Activated CD8-positive, alpha-beta T cell treated with anti-CD3 and anti-CD28 coated beads, Interleukin-2, amount 10 ng/mL, durations not matched to agents 7 days and 5 days (primary cell): Measurements from ENCODE around the gene SPON1. TPM values are rescaled to one million over a fixed set of nuclear protein-coding genes. Genes with fewer than 3 reads are reported as not detected.
"Not testable (repeated sequence)": the region's sequence is repeated elsewhere in the genome, so short reads cannot be mapped to it uniquely, and the experiment has no call there.

Experiments
- ATAC-seq: fragments of 150-1000 bp; cut with Tn5 transposase; one replicate; pipeline ENCODE4 v1.10.0; 2021; ENCODE audit warnings: moderate library complexity
- CTCF ChIA-PET: fragments of 350-600 bp; sonication (Branson Sonifier 250); formaldehyde crosslinking; loops from one replicate; lab custom pipeline; 2021; ENCODE audit warnings: antibody characterized with exemption; lab: Charles Lee
- POLR2A ChIA-PET: fragments of 350-600 bp; sonication (Branson Sonifier 250); formaldehyde crosslinking; loops from one replicate; lab custom pipeline; 2021; ENCODE audit warnings: antibody characterized with exemption; lab: Charles Lee
- DNase-seq: peaks from one replicate; pipeline ENCODE4 v3.0.0-alpha.2; 2020
- H3K27ac Mint-ChIP-seq: one replicate; pipeline ENCODE4 v1.8.0; 2021; ENCODE audit warnings: mild to moderate bottlenecking, mixed read lengths
- H3K27me3 Mint-ChIP-seq: one replicate; pipeline ENCODE4 v1.8.0; 2021; ENCODE audit warnings: low read depth, mixed read lengths
- H3K36me3 Mint-ChIP-seq: one replicate; pipeline ENCODE4 v1.8.0; 2021; ENCODE audit warnings: low read depth, mixed read lengths
- H3K4me1 Mint-ChIP-seq: one replicate; pipeline ENCODE4 v1.8.0; 2021; ENCODE audit warnings: low read depth, mixed read lengths
- H3K4me3 Mint-ChIP-seq: one replicate; pipeline ENCODE4 v1.8.0; 2021; ENCODE audit warnings: mild to moderate bottlenecking, mixed read lengths
- H3K9me3 Mint-ChIP-seq: one replicate; pipeline ENCODE4 v1.8.0; 2022; ENCODE audit warnings: mixed read lengths; ENCODE audit not compliant: insufficient read depth
- total RNA-seq, 2 experiments: library from RNA; stranded (reverse); gene quantifications; one replicate each; pipeline ENCODE4 v1.2.3, GENCODE V29; 2021

SPON1 gene
- total RNA-seq, 2 experiments from 2014 or later: 0.42 to 0.47 TPM

- no peaks in the 10 kb centered on the region for H3K27me3 Mint-ChIP-seq
- CTCF ChIA-PET: interaction anchor here (1.1 to 1.5 kb wide), 3 partner anchors 19 to 299 kb away, joined by 3 to 6 read pairs (median 3); no protein-coding TSS in a partner anchor
- H3K27ac Mint-ChIP-seq: peak overlapping the region; percentile 85
- ATAC-seq: no peak
- peaks cover 44% of the 10 kb centered on the region for H3K36me3 Mint-ChIP-seq
- POLR2A ChIA-PET: no interaction called here
- H3K4me1 Mint-ChIP-seq: peaks cover 39% of the 10 kb centered on the region
- DNase-seq: peak; percentile 41
- H3K9me3 Mint-ChIP-seq: no peaks in the 10 kb centered on the region
- H3K4me3 Mint-ChIP-seq: peak overlapping the region; percentile 51
Measured at GRCh38 chr11:14269692-14270573, 307.4 kb downstream of the SPON1 start.

GRCh38 chr11:14270690-14271542, 308.4 kb downstream of the SPON1 start:
- peak; percentile 87 for ATAC-seq
- peak; percentile 75 for DNase-seq
- H3K4me3 Mint-ChIP-seq: peak overlapping the region; percentile 51
- peaks cover 43% of the 10 kb centered on the region for H3K4me1 Mint-ChIP-seq
- H3K9me3 Mint-ChIP-seq: no peaks in the 10 kb centered on the region
- CTCF ChIA-PET: no interaction called here
- H3K27ac Mint-ChIP-seq: peak overlapping the region; percentile 85
- POLR2A ChIA-PET: no interaction called here
- H3K36me3 Mint-ChIP-seq: peaks cover 44% of the 10 kb centered on the region
- H3K27me3 Mint-ChIP-seq: no peaks in the 10 kb centered on the region

- ATAC-seq (no peak), DNase-seq (no peak)
- no peaks in the 10 kb centered on the region for H3K27me3 Mint-ChIP-seq
- ChIA-PET CTCF (interaction anchor here (1.8 kb wide), 1 partner anchor 27 kb away, joined by 6 read pairs; no protein-coding TSS in a partner anchor), POLR2A (no interaction called here)
- no peak overlapping the region for H3K4me3 Mint-ChIP-seq
- peaks cover 40% of the 10 kb centered on the region for H3K36me3 Mint-ChIP-seq
- H3K9me3 Mint-ChIP-seq: no peaks in the 10 kb centered on the region
- no peak overlapping the region for H3K27ac Mint-ChIP-seq
- peaks cover 51% of the 10 kb centered on the region for H3K4me1 Mint-ChIP-seq
Measured at GRCh38 chr11:14273895-14274294, 311.4 kb downstream of the SPON1 start.

GRCh38 chr11:14275076-14275475, 312.6 kb downstream of the SPON1 start:
- no peaks in the 10 kb centered on the region for H3K9me3 Mint-ChIP-seq
- DNase-seq: no peak
- ChIA-PET CTCF (interaction anchor here (1.8 kb wide), 1 partner anchor 26 kb away, joined by 6 read pairs; no protein-coding TSS in a partner anchor), POLR2A (no interaction called here)
- no peak overlapping the region for H3K4me3 Mint-ChIP-seq
- peaks cover 48% of the 10 kb centered on the region for H3K36me3 Mint-ChIP-seq
- ATAC-seq: no peak
- no peak overlapping the region for H3K27ac Mint-ChIP-seq
- peaks cover 45% of the 10 kb centered on the region for H3K4me1 Mint-ChIP-seq
- H3K27me3 Mint-ChIP-seq: no peaks in the 10 kb centered on the region

- H3K27me3 Mint-ChIP-seq, H3K27ac Mint-ChIP-seq, H3K4me3 Mint-ChIP-seq, DNase-seq, ATAC-seq, H3K9me3 Mint-ChIP-seq, POLR2A ChIA-PET: not testable (repeated sequence)
- H3K4me1 Mint-ChIP-seq: peaks cover 17% of the 10 kb centered on the region
- peaks cover 45% of the 10 kb centered on the region for H3K36me3 Mint-ChIP-seq
- CTCF ChIA-PET: interaction anchor here (0.8 kb wide), 1 partner anchor 10 kb away, joined by 3 read pairs; no protein-coding TSS in a partner anchor
Measured at GRCh38 chr11:14278869-14279268, 316.3 kb downstream of the SPON1 start.

- Mint-ChIP-seq H3K9me3 (no peaks in the 10 kb centered on the region), H3K27ac (peak overlapping the region; percentile 79), H3K4me1 (peaks cover 28% of the 10 kb centered on the region), H3K4me3 (peak overlapping the region; percentile 44), H3K27me3 (no peaks in the 10 kb centered on the region), H3K36me3 (peaks cover 61% of the 10 kb centered on the region)
- ChIA-PET POLR2A (no interaction called here), CTCF (interaction anchor here (0.6 to 2.9 kb wide), 6 partner anchors 9 to 604 kb away, joined by 3 to 15 read pairs (median 4); partner anchors contain the start of gene CYP2R1)
- DNase-seq (no peak), ATAC-seq (peak; percentile 82)
Measured at GRCh38 chr11:14288189-14288935, 325.8 kb downstream of the SPON1 start.

GRCh38 chr11:14290422-14290821, 327.9 kb downstream of the SPON1 start:
- Mint-ChIP-seq H3K27ac (peak overlapping the region; percentile 28), H3K27me3 (no peaks in the 10 kb centered on the region), H3K4me1 (peaks cover 28% of the 10 kb centered on the region), H3K36me3 (peaks cover 66% of the 10 kb centered on the region), H3K9me3 (no peaks in the 10 kb centered on the region), H3K4me3 (no peak overlapping the region)
- ChIA-PET CTCF (interaction anchor here (0.6 to 2.9 kb wide), 5 partner anchors 18 to 165 kb away, joined by 3 to 15 read pairs (median 3); no protein-coding TSS in a partner anchor), POLR2A (no interaction called here)
- ATAC-seq: no peak
- DNase-seq: no peak

GRCh38 chr11:14299921-14300320, 337.4 kb downstream of the SPON1 start:
- POLR2A ChIA-PET: interaction anchor here (1.1 kb wide), 1 partner anchor 92 kb away, joined by 3 read pairs; no protein-coding TSS in a partner anchor
- no peaks in the 10 kb centered on the region for H3K27me3 Mint-ChIP-seq

GRCh38 chr11:14300661-14301304, 338.3 kb downstream of the SPON1 start:
- Mint-ChIP-seq H3K27me3 (no peaks in the 10 kb centered on the region), H3K27ac (no peak overlapping the region), H3K36me3 (peaks cover 2% of the 10 kb centered on the region), H3K4me1 (peaks cover 36% of the 10 kb centered on the region), H3K9me3 (no peaks in the 10 kb centered on the region), H3K4me3 (no peak overlapping the region)
- ChIA-PET CTCF (interaction anchor here (0.5 to 8.1 kb wide), 36 partner anchors 8 to 607 kb away, joined by 3 to 180 read pairs (median 5); partner anchors contain the start of gene PSMA1), POLR2A (interaction anchor here (1.0 to 1.1 kb wide), 2 partner anchors 91 to 154 kb away, joined by 3 to 9 read pairs; no protein-coding TSS in a partner anchor)
- DNase-seq (peak; percentile 67), ATAC-seq (peak; percentile 89)

More at GRCh38 chr11:14299921-14300320, 337.4 kb downstream of the SPON1 start:
- H3K27ac Mint-ChIP-seq: no peak overlapping the region
- peaks cover 31% of the 10 kb centered on the region for H3K4me1 Mint-ChIP-seq
- CTCF ChIA-PET: interaction anchor here (0.8 to 8.1 kb wide), 16 partner anchors 8 to 608 kb away, joined by 3 to 180 read pairs (median 7); partner anchors contain the start of gene PSMA1
- no peak for ATAC-seq
- DNase-seq: no peak
- no peaks in the 10 kb centered on the region for H3K9me3 Mint-ChIP-seq
- H3K36me3 Mint-ChIP-seq: peaks cover 6% of the 10 kb centered on the region
- H3K4me3 Mint-ChIP-seq: no peak overlapping the region

GRCh38 chr11:14304601-14305000, 342.1 kb downstream of the SPON1 start:
- no peaks in the 10 kb centered on the region for H3K36me3 Mint-ChIP-seq
- H3K4me3 Mint-ChIP-seq: no peak overlapping the region
- ChIA-PET CTCF (interaction anchor here (0.7 to 8.1 kb wide), 11 partner anchors 8 to 150 kb away, joined by 3 to 180 read pairs (median 3); no protein-coding TSS in a partner anchor), POLR2A (interaction anchor here (0.5 to 1.2 kb wide), 4 partner anchors 15 to 151 kb away, joined by 3 to 4 read pairs (median 4); no protein-coding TSS in a partner anchor)
- no peaks in the 10 kb centered on the region for H3K27me3 Mint-ChIP-seq
- DNase-seq: no peak
- ATAC-seq: no peak
- no peak overlapping the region for H3K27ac Mint-ChIP-seq
- no peaks in the 10 kb centered on the region for H3K9me3 Mint-ChIP-seq
- H3K4me1 Mint-ChIP-seq: peaks cover 30% of the 10 kb centered on the region
